Measurements from ENCODE around the gene ZAP70. TPM values are rescaled to one million over a fixed set of nuclear protein-coding genes. Genes with fewer than 3 reads are reported as not detected.

Gene ZAP70
- total RNA-seq, 2 experiments from 2014 or later: 283 TPM

- peaks cover 13% of the 10 kb centered on the region for H3K36me3 Mint-ChIP-seq (ENCODE audit: low read depth)
- peaks cover 32% of the 10 kb centered on the region for H3K4me1 Mint-ChIP-seq
- CTCF ChIA-PET: interaction anchor here (0.9 to 4.7 kb wide), 5 partner anchors 9 to 159 kb away, joined by 3 to 73 read pairs (median 8); partner anchors contain the start of gene ZAP70
- no peaks in the 10 kb centered on the region for H3K9me3 Mint-ChIP-seq
- no peak overlapping the region for H3K27ac Mint-ChIP-seq
- H3K27me3 Mint-ChIP-seq: no peaks in the 10 kb centered on the region
- POLR2A ChIA-PET: interaction anchor here (1.0 to 1.9 kb wide), 3 partner anchors 12 to 36 kb away, joined by 3 to 10 read pairs (median 4); partner anchors contain the start of gene ZAP70
- DNase-seq: no peak
- H3K4me3 Mint-ChIP-seq: no peak overlapping the region
Observed at GRCh38 chr2:97750017-97750416, 36.6 kb downstream of the ZAP70 start.

- no peak for DNase-seq
- POLR2A ChIA-PET: interaction anchor here (0.5 to 1.9 kb wide), 2 partner anchors 9 to 38 kb away, joined by 3 to 10 read pairs; partner anchors contain the start of gene ZAP70
- CTCF ChIA-PET: interaction anchor here (1.0 to 4.7 kb wide), 5 partner anchors 10 to 161 kb away, joined by 3 to 73 read pairs (median 8); no protein-coding TSS in a partner anchor
Observed at GRCh38 chr2:97751752-97752151, 38.4 kb downstream of the ZAP70 start.

GRCh38 chr2:97752342-97753334 lies 39.3 kb downstream of the ZAP70 start:
- H3K36me3 Mint-ChIP-seq (ENCODE audit: low read depth): peaks cover 20% of the 10 kb centered on the region
- peaks cover 7% of the 10 kb centered on the region for H3K4me1 Mint-ChIP-seq
- no peaks in the 10 kb centered on the region for H3K9me3 Mint-ChIP-seq
- H3K27ac Mint-ChIP-seq: no peak overlapping the region
- ChIA-PET POLR2A (interaction anchor here (0.9 kb wide), 2 partner anchors 12 to 52 kb away, joined by 3 read pairs; no protein-coding TSS in a partner anchor), CTCF (interaction anchor here (0.9 to 4.7 kb wide), 6 partner anchors 8 to 162 kb away, joined by 3 to 73 read pairs (median 6); no protein-coding TSS in a partner anchor)
- no peaks in the 10 kb centered on the region for H3K27me3 Mint-ChIP-seq
- DNase-seq: no peak
- H3K4me3 Mint-ChIP-seq: no peak overlapping the region

More at GRCh38 chr2:97751752-97752151, 38.4 kb downstream of the ZAP70 start:
- peaks cover 16% of the 10 kb centered on the region for H3K4me1 Mint-ChIP-seq
- no peak overlapping the region for H3K4me3 Mint-ChIP-seq
- H3K36me3 Mint-ChIP-seq (ENCODE audit: low read depth): peaks cover 18% of the 10 kb centered on the region
- no peaks in the 10 kb centered on the region for H3K9me3 Mint-ChIP-seq
- no peaks in the 10 kb centered on the region for H3K27me3 Mint-ChIP-seq
- no peak overlapping the region for H3K27ac Mint-ChIP-seq

- Mint-ChIP-seq H3K27me3 (no peaks in the 10 kb centered on the region), H3K4me3 (no peak overlapping the region)
Observed at GRCh38 chr2:97754690-97755346, 41.4 kb downstream of the ZAP70 start.

GRCh38 chr2:97755491-97755890 lies 42.1 kb downstream of the ZAP70 start:
- no peak overlapping the region for H3K27ac Mint-ChIP-seq
- H3K4me3 Mint-ChIP-seq: no peak overlapping the region
- POLR2A ChIA-PET: interaction anchor here (1.3 kb wide), 1 partner anchor 20 kb away, joined by 3 read pairs; no protein-coding TSS in a partner anchor
- H3K9me3 Mint-ChIP-seq: no peaks in the 10 kb centered on the region
- H3K4me1 Mint-ChIP-seq: peaks cover 20% of the 10 kb centered on the region
- no peak for DNase-seq
- peaks cover 40% of the 10 kb centered on the region for H3K36me3 Mint-ChIP-seq (ENCODE audit: low read depth)
- CTCF ChIA-PET: interaction anchor here (1.3 to 1.6 kb wide), 3 partner anchors 14 to 55 kb away, joined by 3 to 10 read pairs (median 6); no protein-coding TSS in a partner anchor
- H3K27me3 Mint-ChIP-seq: no peaks in the 10 kb centered on the region

More at GRCh38 chr2:97754690-97755346, 41.4 kb downstream of the ZAP70 start:
- ChIA-PET CTCF (interaction anchor here (1.3 to 1.6 kb wide), 3 partner anchors 14 to 55 kb away, joined by 3 to 10 read pairs (median 6); no protein-coding TSS in a partner anchor), POLR2A (interaction anchor here (1.3 kb wide), 1 partner anchor 21 kb away, joined by 3 read pairs; no protein-coding TSS in a partner anchor)
- no peaks in the 10 kb centered on the region for H3K9me3 Mint-ChIP-seq
- DNase-seq: no peak
- H3K27ac Mint-ChIP-seq: no peak overlapping the region
- peaks cover 13% of the 10 kb centered on the region for H3K4me1 Mint-ChIP-seq
- peaks cover 34% of the 10 kb centered on the region for H3K36me3 Mint-ChIP-seq (ENCODE audit: low read depth)

- ChIA-PET POLR2A (no interaction called here), CTCF (no interaction called here)
- no peak for DNase-seq
- Mint-ChIP-seq H3K27ac (peak overlapping the region; percentile 7), H3K4me3 (no peak overlapping the region), H3K36me3 (ENCODE audit: low read depth) (peaks cover 50% of the 10 kb centered on the region), H3K9me3 (no peaks in the 10 kb centered on the region), H3K27me3 (no peaks in the 10 kb centered on the region), H3K4me1 (peaks cover 36% of the 10 kb centered on the region)
Observed at GRCh38 chr2:97757062-97757461, 43.7 kb downstream of the ZAP70 start.

GRCh38 chr2:97758131-97758705 lies 44.8 kb downstream of the ZAP70 start:
- DNase-seq: no peak
- Mint-ChIP-seq H3K27ac (no peak overlapping the region), H3K27me3 (no peaks in the 10 kb centered on the region), H3K9me3 (no peaks in the 10 kb centered on the region), H3K4me3 (no peak overlapping the region), H3K36me3 (ENCODE audit: low read depth) (peaks cover 53% of the 10 kb centered on the region), H3K4me1 (peaks cover 41% of the 10 kb centered on the region)
- ChIA-PET CTCF (interaction anchor here (0.7 to 1.4 kb wide), 3 partner anchors 10 to 627 kb away, joined by 4 to 5 read pairs (median 5); no protein-coding TSS in a partner anchor), POLR2A (no interaction called here)

GRCh38 chr2:97759727-97760407 lies 46.5 kb downstream of the ZAP70 start:
- H3K4me1 Mint-ChIP-seq: peaks cover 45% of the 10 kb centered on the region
- ChIA-PET CTCF (interaction anchor here (1.3 to 1.6 kb wide), 2 partner anchors 10 to 17 kb away, joined by 4 read pairs; no protein-coding TSS in a partner anchor), POLR2A (interaction anchor here (1.0 to 1.2 kb wide), 2 partner anchors 14 to 42 kb away, joined by 3 to 6 read pairs; no protein-coding TSS in a partner anchor)
- H3K9me3 Mint-ChIP-seq: no peaks in the 10 kb centered on the region
- H3K36me3 Mint-ChIP-seq (ENCODE audit: low read depth): peaks cover 60% of the 10 kb centered on the region
- H3K27me3 Mint-ChIP-seq: no peaks in the 10 kb centered on the region
- no peak for DNase-seq
- peak overlapping the region; percentile 69 for H3K27ac Mint-ChIP-seq
- H3K4me3 Mint-ChIP-seq: peak overlapping the region; percentile 32

GRCh38 chr2:97760480-97761049 lies 47.2 kb downstream of the ZAP70 start:
- peaks cover 45% of the 10 kb centered on the region for H3K4me1 Mint-ChIP-seq
- peak overlapping the region; percentile 80 for H3K27ac Mint-ChIP-seq
- ChIA-PET CTCF (no interaction called here), POLR2A (no interaction called here)
- H3K36me3 Mint-ChIP-seq (ENCODE audit: low read depth): peaks cover 60% of the 10 kb centered on the region
- no peaks in the 10 kb centered on the region for H3K9me3 Mint-ChIP-seq
- no peaks in the 10 kb centered on the region for H3K27me3 Mint-ChIP-seq
- no peak for DNase-seq
- peak overlapping the region; percentile 8 for H3K4me3 Mint-ChIP-seq

GRCh38 chr2:97761192-97761591 lies 47.8 kb downstream of the ZAP70 start:
- CTCF ChIA-PET: interaction anchor here (1.2 to 2.2 kb wide), 2 partner anchors 20 to 623 kb away, joined by 4 to 10 read pairs; no protein-coding TSS in a partner anchor
- POLR2A ChIA-PET: interaction anchor here (1.9 kb wide), 1 partner anchor 19 kb away, joined by 6 read pairs; no protein-coding TSS in a partner anchor
- Mint-ChIP-seq H3K27ac (peak overlapping the region; percentile 80), H3K27me3 (no peaks in the 10 kb centered on the region), H3K36me3 (ENCODE audit: low read depth) (peaks cover 59% of the 10 kb centered on the region), H3K9me3 (no peaks in the 10 kb centered on the region), H3K4me1 (peaks cover 45% of the 10 kb centered on the region), H3K4me3 (peak overlapping the region; percentile 8)
- DNase-seq: peak; percentile 73

- no peak overlapping the region for H3K4me3 Mint-ChIP-seq
- ChIA-PET CTCF (interaction anchor here (2.2 kb wide), 1 partner anchor 22 kb away, joined by 10 read pairs; no protein-coding TSS in a partner anchor), POLR2A (interaction anchor here (1.9 kb wide), 1 partner anchor 21 kb away, joined by 6 read pairs; no protein-coding TSS in a partner anchor)
- H3K36me3 Mint-ChIP-seq (ENCODE audit: low read depth): peaks cover 46% of the 10 kb centered on the region
- no peak for DNase-seq
- H3K9me3 Mint-ChIP-seq: no peaks in the 10 kb centered on the region
- no peaks in the 10 kb centered on the region for H3K27me3 Mint-ChIP-seq
- H3K4me1 Mint-ChIP-seq: peaks cover 47% of the 10 kb centered on the region
- peak overlapping the region; percentile 58 for H3K27ac Mint-ChIP-seq
Observed at GRCh38 chr2:97763176-97763845, 49.9 kb downstream of the ZAP70 start.
